Activated CD4-positive, alpha-beta T cell treated with anti-CD3 and anti-CD28 coated beads, Interleukin-2, amount 50 U/mL, for 24 hours (primary cell): Measurements from ENCODE around the gene FNIP2.
"Not testable (repeated sequence)": the region's sequence is repeated elsewhere in the genome, so short reads cannot be mapped to it uniquely, and the experiment has no call there.

Source experiments
- DNase-seq, 2 donors: peaks; one replicate each; pipeline ENCODE4 v3.0.0-alpha.2; 2020; ENCODE audit warnings: low read depth in 1 of 2, low spot score in 1 of 2

FNIP2 gene

DNA sequence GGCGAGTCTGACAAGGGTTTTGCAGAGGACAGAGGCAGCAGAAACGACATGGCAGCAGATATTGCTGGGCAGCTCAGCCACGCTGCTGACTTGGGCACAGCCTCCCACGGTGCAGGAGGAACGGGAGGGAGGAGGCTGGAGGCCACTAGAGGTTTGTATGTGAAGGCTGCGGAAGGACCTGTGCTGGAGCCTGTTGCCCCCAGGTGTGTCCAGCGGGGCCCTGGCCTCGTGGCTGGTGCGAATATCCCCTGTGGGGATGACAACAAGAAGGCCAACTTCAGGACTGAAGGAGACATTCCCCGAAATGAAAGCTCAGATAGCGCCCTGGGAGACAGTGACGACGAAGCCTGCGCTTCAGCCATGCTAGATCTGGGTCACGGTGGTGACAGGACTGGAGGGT, 100.2 kb downstream of the FNIP2 start:
- DNase-seq: no peak

GRCh38 chr4:158869761-158870160, 100.9 kb downstream of the FNIP2 start:
- DNase-seq: no peak

DNA sequence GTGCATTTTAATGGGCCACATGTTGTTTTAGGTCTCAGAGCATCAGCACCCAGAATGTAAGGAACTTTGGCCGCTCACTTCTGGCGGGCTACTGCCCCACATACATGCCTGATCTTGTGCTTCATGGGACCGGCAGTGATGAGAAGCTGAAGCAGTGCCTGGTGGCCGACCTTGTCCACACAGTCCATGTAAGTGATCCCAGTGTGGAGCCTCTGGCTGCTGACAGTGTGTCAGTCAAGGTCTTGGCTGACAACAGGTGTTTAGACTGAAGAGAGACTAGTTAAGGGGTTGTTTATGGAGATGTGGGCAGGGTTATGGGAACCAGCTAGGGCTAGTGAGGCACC, 101.4 kb downstream of the FNIP2 start:
- DNase-seq: no peak

GRCh38 chr4:158870626-158871334, 102.0 kb downstream of the FNIP2 start:
- DNase-seq: no peak

- DNase-seq: no peak
Measured at GRCh38 chr4:158871335-158871724, 102.5 kb downstream of the FNIP2 start.

DNA sequence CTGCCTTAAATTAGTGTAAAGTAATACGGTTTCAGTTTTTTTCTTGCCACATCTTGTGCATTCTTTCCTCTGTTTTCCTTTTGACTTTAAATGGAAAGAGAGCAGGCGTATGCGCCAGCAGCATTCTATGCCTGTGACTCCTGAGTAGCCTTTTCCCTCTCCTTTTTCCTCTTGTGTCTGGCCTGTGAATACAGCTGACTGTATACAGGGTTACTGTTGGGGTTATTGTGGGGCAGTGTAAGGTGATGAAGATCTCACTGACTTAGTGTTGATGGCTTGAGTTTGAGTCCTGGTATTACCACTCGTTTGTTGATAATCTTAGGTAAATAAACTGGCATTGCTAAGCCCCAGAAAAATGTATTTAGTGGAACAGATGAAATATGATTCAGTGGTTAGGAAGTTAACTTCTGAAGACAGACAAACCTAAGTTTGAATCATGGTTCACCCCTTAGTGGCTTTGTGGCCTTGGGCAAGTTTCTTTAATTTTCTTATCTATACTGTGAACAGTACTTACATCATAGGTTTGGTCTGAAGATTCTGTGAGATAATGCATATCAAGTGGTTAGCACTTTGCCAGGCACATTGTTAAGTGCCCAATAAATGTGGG, 105.1 kb downstream of the FNIP2 start:
- no peak for DNase-seq

DNA sequence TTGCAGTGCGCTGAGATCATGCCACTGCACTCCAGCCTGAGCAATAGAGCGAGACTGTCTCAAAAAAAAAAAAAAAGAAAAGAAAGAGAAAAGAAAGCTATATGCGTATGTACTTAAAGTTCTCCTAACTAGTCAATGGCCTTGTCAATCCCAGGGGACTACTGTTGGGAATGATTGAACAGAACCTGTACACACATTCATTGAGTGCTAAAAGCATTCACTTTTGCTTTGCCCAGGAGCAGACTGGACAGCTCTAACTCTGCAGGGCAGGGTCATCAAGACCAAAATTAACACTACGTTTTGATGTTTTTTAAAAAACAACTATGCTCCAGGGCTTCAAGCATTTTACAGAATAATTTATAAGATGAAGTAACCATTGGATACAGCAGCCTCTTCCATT, 106.2 kb downstream of the FNIP2 start:
- no peak for DNase-seq

DNA sequence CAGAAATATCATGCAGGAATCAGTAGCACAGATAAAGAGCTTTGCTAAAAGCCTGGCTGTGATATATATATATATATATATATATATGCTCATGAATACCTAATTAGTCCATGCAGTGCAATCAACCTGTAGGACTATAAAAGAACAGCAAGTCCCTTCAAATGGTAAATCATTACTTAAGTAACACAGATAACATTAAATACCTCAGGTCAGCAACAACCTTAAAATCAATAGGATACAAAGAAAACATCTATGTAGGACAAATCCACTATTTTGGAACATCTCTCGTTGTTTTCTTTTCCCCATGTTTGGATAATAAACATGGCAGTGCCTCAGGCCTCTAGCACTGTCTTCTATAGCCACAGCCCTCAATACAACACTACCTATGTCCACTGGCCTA, 106.6 kb downstream of the FNIP2 start:
- DNase-seq: no peak

GRCh38 chr4:158877069-158877468, 108.2 kb downstream of the FNIP2 start:
- no peak for DNase-seq

DNA sequence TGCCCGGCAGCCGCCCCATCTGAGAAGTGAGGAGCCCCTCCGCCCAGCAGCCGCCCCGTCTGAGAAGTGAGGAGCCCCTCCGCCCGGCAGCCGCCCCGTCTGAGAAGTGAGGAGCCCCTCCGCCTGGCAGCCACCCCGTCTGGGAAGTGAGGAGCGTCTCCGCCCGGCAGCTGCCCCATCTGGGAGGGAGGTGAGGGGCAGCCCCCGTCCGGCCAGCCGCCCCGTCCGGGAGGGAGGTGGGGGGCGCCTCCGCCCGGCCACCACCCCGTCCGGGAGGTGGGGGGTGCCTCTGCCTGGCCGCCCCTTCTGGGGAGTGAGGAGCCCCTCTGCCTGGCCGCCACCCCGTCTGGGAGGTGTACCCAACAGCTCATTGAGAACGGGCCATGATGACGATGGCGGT, 113.3 kb downstream of the FNIP2 start:
- not testable (repeated sequence) for DNase-seq

- no peak for DNase-seq
Measured at GRCh38 chr4:158884280-158884679, 115.5 kb downstream of the FNIP2 start.

- DNase-seq: no peak
Measured at GRCh38 chr4:158885564-158885963, 116.7 kb downstream of the FNIP2 start.

DNA sequence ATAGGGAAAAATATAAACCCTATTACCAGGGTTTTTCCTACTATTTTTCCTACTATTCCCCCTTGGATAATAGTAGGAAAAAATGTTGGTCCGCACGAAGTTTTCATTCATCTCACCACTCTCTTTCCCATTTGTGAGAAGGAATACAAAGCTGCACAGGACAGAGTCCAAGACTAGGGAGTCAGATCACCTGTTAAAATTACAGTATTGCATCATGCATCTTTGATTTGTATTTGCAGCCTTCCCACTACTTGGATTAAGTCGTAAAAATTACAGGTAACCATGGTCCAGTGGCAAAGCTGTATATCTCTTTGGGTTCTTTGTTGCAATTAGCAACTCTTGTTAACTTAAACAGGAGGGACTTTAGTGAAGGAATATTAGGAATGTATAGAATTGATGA, 121.5 kb downstream of the FNIP2 start:
- no peak for DNase-seq

DNA sequence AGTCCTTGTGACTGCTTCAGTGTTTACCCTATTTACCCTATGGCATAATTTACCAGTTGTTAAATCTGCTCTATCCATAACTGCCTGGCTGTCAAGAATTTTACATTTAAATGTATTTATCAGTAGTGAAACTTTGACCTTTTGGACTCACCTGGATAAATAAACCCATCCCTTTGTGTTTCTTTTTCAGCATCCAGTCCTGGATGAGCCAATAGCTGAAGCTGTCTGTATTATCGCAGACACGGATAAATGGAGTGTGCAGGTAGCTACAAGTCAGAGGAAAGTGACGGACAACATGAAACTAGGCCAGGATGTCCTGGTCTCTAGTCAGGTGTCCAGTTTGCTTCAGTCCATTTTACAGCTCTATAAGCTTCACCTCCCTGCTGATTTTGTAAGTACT, 122.4 kb downstream of the FNIP2 start:
- no peak for DNase-seq

DNA sequence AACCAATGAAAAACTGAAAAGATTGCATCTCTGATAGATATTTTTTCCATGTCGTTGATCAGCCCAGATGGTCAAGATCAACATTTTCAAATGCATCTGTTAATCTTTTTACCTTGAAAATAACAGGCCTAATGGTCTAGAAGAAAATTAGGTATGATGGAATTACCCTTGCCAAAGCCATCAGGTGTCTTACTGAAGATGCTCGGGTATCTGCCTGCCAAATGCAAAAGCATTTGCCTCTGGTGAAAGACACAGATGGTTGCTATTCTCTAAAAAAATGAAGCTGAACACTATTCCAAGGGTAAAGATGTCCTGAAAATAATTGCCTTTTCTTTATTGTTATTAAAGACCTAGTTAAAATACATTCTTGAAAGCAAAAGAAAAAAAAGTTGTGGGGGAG, 126.0 kb downstream of the FNIP2 start:
- no peak for DNase-seq

DNA sequence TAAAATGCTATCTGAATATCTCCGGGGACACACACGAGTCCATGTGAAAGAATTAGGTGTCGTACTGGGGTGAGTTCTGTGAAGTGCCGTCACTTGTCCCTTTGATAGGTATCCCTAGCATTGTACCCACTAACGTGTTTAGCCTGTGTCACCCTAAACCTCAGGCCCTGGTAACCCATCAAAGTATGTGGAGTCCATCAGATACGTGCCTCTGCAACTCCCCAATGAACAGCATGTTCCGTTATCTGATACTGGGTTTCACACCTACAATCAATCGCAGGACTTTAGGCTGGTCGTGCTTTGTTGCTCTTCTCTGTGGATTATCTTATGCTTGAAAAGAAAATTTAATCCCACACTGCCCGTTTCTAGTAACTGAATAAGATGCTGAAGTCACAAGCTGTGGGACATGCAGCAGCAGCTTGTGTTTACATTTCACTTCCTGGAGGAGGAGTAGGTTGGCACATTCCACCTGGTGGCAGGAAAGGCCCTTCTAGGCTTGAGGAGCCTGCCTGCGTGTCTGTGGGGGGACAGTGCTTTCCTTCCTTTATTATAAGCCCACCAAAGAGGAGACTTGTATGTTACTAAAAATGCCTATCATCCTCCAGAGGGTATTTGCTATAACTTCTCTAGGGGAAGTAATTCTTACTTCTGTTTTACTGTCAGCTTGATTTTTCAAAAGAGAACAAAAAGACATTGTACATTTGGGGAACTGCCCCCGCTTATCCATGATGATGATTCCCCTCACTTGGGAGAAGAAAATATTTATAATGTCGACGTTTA, 127.2 kb downstream of the FNIP2 start:
- DNase-seq: no peak

DNA sequence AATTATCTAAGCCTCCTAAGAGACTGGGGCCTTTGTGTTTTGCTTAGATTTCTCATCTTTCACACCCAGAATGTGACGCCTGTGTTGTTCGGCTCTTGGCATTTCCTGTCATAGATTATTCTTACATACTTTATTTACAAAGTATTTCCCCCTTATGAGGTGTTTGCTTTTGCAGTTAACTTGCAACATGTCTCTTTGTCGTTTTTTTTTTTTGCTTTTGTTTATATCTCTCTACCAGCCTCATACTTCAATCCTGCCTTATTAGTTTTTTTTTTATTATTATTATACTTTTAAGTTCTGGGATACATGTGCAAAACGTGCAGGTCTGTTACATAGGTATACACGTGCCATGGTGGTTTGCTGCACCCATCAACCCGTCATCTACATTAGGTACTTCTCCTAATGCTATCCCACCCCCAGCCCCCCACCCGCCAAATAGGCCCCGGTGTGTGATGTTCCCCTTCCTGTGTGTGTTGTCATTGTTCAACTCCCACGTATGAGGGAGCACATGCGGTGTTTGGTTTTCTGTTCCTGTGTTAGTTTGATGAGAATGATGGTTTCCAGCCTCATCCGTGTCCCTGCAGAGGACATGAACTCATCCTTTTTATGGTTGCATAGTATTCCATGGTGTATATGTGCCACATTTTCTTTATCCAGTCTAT, 127.9 kb downstream of the FNIP2 start:
- not testable (repeated sequence) for DNase-seq

DNA sequence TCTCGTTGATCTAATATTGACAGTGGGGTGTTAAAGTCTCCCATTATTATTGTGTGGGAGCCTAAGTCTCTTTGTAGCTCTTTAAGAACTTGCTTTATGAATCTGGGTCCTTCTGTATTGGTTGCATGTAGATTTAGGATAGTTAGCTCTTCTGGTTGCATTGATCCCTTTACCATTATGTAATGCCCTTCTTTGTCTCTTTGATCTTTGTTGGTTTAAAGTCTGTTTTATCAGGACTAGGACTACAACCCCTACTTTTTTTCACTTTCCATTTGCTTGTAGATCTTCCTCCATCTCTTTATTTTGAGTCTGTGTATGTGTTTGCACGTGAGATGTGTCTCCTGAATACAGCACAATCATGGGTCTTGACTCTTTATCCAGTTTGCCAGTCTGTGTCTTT, 131.6 kb downstream of the FNIP2 start:
- DNase-seq: not testable (repeated sequence)

- not testable (repeated sequence) for DNase-seq
Measured at GRCh38 chr4:158902280-158903078, 133.7 kb downstream of the FNIP2 start.

GRCh38 chr4:158903079-158903456, 134.2 kb downstream of the FNIP2 start:
- no peak for DNase-seq

GRCh38 chr4:158903472-158904043, 134.7 kb downstream of the FNIP2 start:
- no peak for DNase-seq
